OCI-LY1 (cell line): Measurements from ENCODE around the gene TRIM31.

Experiments used
- CTCF ChIP-seq: fragments of 200-600 bp; sonication (generic), shearing (Covaris generic); IDR thresholded peaks from 2 replicates; pipeline ENCODE4 v1.5.1; 2017; ENCODE audit warnings: mild to moderate bottlenecking, antibody characterized with exemption, low read length, moderate library complexity, mixed read lengths
- EZH2 ChIP-seq: fragments of 200-600 bp; sonication (generic), shearing (Covaris generic); IDR thresholded peaks from 2 replicates; pipeline ENCODE4 v1.8.0; 2017; ENCODE audit warnings: borderline replicate concordance, mixed run types, mild to moderate bottlenecking, antibody characterized with exemption, low read length, moderate library complexity, mixed read lengths

DNA sequence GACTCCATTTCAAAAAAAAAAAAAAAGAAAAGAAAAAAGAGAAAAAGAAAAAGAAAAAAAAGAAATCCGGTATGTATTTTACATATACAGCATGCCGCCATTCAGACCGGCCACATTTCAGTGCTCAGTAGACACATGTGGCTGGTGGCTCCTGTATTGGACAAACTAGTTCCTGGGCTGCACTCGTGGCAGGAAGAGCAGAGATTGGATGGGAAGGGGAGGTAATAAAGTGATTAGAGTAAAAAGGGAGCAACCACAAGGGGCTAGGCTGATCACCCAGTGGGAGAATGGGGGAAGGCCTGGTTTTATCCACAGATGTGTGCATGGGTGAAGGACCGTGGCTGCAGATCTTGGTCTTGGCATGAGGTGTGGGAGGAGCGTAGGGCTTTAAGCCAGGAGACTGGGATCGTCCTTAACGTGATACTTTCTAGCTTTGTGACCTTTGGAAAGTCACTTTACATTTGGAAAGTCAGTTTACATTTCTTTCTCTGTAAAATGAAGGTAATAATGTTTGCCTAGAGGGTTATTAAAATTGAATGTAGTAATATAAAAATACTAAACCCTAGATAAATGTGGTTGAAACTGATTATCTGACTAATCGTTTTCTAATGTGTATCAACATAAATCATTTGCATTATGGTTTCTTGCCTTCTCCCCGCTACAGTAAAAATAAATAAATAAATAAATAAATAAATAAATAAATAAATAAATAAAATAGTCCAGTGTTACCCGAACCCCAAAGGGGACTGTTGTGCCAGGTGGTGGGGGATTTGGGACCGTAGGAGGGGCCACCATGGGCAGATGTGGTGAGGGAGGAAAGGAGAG, 49.6 kb upstream of the TRIM31 start:
- TF ChIP-seq CTCF = no peak
- no peak for TF ChIP-seq EZH2
